Adrenal gland (tissue), 12 donors: ENCODE results near the gene FSD1. TPM values are rescaled to one million over a fixed set of nuclear protein-coding genes. Genes with fewer than 3 reads are reported as not detected.

Experiments used
- DNase-seq, 7 donors: peaks; one replicate each; pipeline ENCODE4 v3.0.0-alpha.2; 2019 to 2020
- H3K27ac ChIP-seq, 5 donors: fragments of 200-600 bp; sonication (generic) in 4 of 5; 1 replicate in 3 of 5; 2 replicates in 2 of 5; pipeline versions ENCODE4 v1.5.1 to v1.8.0; 2016 to 2020; ENCODE audit warnings: mild to moderate bottlenecking in 1 of 5
- H3K27me3 ChIP-seq: fragments of 200-600 bp; 2 replicates; pipeline ENCODE4 v1.8.0; 2021
- H3K36me3 ChIP-seq, 2 donors: fragments of 200-600 bp; replicated peaks in 1 of 2; 1 replicate in 1 of 2; 2 replicates in 1 of 2; pipeline versions ENCODE4 v1.5.1 to v1.8.0; 2018 to 2022
- H3K4me1 ChIP-seq, 2 donors: fragments of 200-600 bp; replicated peaks in 1 of 2; 1 replicate in 1 of 2; 2 replicates in 1 of 2; pipeline versions ENCODE4 v1.5.1 to v1.8.0; 2018 to 2021
- H3K4me3 ChIP-seq, 4 donors: fragments of 200-600 bp; sonication (generic) in 3 of 4; one replicate each; pipeline ENCODE4 v1.5.1; 2016 to 2018
- H3K9me3 ChIP-seq, 3 donors: fragments of 200-600 bp; sonication (generic) in 1 of 3; replicated peaks in 1 of 3; 1 replicate in 2 of 3; 2 replicates in 1 of 3; pipeline versions ENCODE4 v1.5.1 to v1.8.0; 2016 to 2021
- POLR2A ChIP-seq, 2 donors: fragments of 450-650 bp; IDR thresholded peaks; one replicate each; pipeline ENCODE4 v1.6.1; 2017; ENCODE audit warnings: antibody characterized with exemption in 2 of 2, mild to moderate bottlenecking in 2 of 2, moderate library complexity in 1 of 2
- WGBS, 4 donors: extraction: QIAGEN DNeasy Blood & Tissue Kit in 2 of 4; methylation state at CpG; one replicate each; pipeline versions ENCODE4 v1.1.5 to v1.1.7; 2013 to 2017; 5-methylcytosine and 5-hydroxymethylcytosine counted together
- intact Hi-C, 2 donors: fragments of 100-400 bp; cut with DNase I; formaldehyde crosslinking; loops; one replicate each; pipeline versions ENCODE4 v1.14.1 to v1.15.0; 2022 to 2023
- polyA plus RNA-seq, 3 donors: library from polyadenylated mRNA; stranded (reverse); fragments of 200-250 nt in 2 of 3; fragments of 350-450 nt in 1 of 3; fragmentation: Illumina TruSeq in 1 of 3; extraction: RNeasy Lipid Tissue Mini Kit (QIAGEN cat#74804) in 1 of 3; gene quantifications; one replicate each; pipeline ENCODE4 v1.2.3, GENCODE V29; 2013 to 2014
- total RNA-seq, 9 donors: library from RNA; depleted of rRNA in 4 of 9; stranded (reverse); fragments of >200 nt in 4 of 9; fragments of 120-200 nt in 1 of 9; fragmentation: NEBNext Ultra II Directional in 1 of 9; extraction: Animal tissue kit (Norgen Biotek cat#: 25700) in 1 of 9; gene quantifications; one replicate each; pipeline versions ENCODE4 v1.1.0 to v1.2.4, GENCODE V29; 2013 to 2023
- TF ChIP-seq, protein P1 (sequence below), 6 experiments: fragments of 450-650 bp in 4 of 6; fragments of 200-600 bp in 2 of 6; sonication (generic) in 1 of 6; IDR thresholded peaks; 1 replicate in 5 of 6; 2 replicates in 1 of 6; pipeline versions ENCODE4 v1.5.1 to v1.8.0; 2016 to 2021; ENCODE audit warnings: antibody characterized with exemption in 6 of 6, mild to moderate bottlenecking in 2 of 6, moderate library complexity in 1 of 6
- donor health status: healthy with polysubstance abuse.
- donor health status: Bipolar disorder and iron deficiency.
- donor health status: DM: yes; HTN: yes; CAD: no.
- donor health status: DM: no; HTN: no; CAD: no.
- donor health status: DM: no; HTN: no; CAD: no.
- donor health status: DM: yes; HTN: yes; CAD: no.

Gene FSD1
- total and polyA plus RNA-seq, 12 donors, result 0.34 to 7.2 (median 1.2) TPM; not detected in 3

DNA sequence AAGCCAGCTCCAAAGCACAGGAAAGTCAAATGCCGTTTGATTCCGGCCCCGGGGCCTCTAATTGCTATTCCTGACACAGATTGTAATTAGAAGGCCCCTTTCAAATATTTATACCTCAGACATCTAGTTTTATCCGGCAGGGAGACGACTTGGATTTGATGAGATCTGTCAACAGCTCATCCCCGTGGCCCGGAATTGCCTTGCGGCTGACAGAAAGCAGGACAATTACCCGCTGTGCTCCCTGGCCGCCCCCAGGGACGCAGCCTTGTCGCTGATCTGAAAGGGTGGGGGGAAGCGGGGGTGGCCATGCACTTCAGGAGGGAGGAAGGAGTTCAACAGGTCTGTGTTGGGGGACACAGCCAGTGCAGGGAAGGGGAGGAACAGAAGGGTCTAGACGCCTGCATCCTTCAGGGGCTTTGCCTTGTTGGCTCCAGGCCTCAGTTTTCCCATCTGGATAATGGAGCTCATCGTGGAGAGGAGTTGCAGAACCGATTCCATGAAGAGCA lies 27.2 kb upstream of the FSD1 start:
- H3K36me3 ChIP-seq, result no peaks in the 10 kb centered on the region
- WGBS, 4 donors, result 24 to 42% (median 35%) methylated on average over 14 to 16 of the region's 16 CpGs

DNA sequence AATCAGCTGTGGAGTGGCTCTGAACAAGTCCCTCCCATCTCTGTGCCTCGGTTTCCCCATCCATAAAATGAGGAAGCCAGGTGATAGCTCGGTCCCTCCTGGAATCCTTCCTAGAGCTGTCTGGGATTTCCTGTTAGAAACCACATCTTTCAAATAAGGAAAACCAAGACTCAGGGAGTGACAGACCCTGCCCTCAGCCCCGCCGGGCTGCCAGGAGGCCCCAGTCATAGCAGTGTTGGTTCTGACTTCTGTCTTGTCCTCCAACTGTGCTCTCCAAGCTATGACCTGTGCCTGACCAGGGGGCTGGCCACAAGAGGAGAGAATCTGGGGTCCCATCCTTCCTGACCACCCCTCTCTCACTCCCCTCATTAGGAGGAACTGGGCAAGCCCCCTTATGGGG lies 26.4 kb upstream of the FSD1 start:
- TF ChIP-seq, protein P1, sequence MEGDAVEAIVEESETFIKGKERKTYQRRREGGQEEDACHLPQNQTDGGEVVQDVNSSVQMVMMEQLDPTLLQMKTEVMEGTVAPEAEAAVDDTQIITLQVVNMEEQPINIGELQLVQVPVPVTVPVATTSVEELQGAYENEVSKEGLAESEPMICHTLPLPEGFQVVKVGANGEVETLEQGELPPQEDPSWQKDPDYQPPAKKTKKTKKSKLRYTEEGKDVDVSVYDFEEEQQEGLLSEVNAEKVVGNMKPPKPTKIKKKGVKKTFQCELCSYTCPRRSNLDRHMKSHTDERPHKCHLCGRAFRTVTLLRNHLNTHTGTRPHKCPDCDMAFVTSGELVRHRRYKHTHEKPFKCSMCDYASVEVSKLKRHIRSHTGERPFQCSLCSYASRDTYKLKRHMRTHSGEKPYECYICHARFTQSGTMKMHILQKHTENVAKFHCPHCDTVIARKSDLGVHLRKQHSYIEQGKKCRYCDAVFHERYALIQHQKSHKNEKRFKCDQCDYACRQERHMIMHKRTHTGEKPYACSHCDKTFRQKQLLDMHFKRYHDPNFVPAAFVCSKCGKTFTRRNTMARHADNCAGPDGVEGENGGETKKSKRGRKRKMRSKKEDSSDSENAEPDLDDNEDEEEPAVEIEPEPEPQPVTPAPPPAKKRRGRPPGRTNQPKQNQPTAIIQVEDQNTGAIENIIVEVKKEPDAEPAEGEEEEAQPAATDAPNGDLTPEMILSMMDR (IDR thresholded peaks at IDR 0.05), result no peak
- no peak for TF ChIP-seq POLR2A (IDR thresholded peaks at IDR 0.05)
- no peak for DNase-seq
- no peaks in the 10 kb centered on the region for H3K9me3 ChIP-seq
- no peak overlapping the region for H3K27ac ChIP-seq
- H3K4me3 ChIP-seq, result no peak overlapping the region
- H3K27me3 ChIP-seq, result peaks cover 25% of the 10 kb centered on the region
- WGBS, 4 donors, result 14 to 45% (median 30%) methylated on average over 2 to 4 of the region's 4 CpGs
- no peaks in the 10 kb centered on the region for H3K36me3 ChIP-seq
- H3K4me1 ChIP-seq, result peaks cover 12 to 13% of the 10 kb centered on the region in 2 donors
- intact Hi-C loops, result no loop called here

More for the DNA sequence above, 27.2 kb upstream of the FSD1 start:
- TF ChIP-seq, protein P1 (IDR thresholded peaks at IDR 0.05), result no peak
- no peak for TF ChIP-seq POLR2A (IDR thresholded peaks at IDR 0.05)
- H3K27me3 ChIP-seq, result peaks cover 22% of the 10 kb centered on the region
- H3K4me1 ChIP-seq, result peaks cover 12 to 13% of the 10 kb centered on the region in 2 donors
- no peak overlapping the region for H3K4me3 ChIP-seq
- intact Hi-C loops, result no loop called here
- H3K9me3 ChIP-seq, result no peaks in the 10 kb centered on the region
- DNase-seq, result no peak
- H3K27ac ChIP-seq, result no peak overlapping the region

DNA sequence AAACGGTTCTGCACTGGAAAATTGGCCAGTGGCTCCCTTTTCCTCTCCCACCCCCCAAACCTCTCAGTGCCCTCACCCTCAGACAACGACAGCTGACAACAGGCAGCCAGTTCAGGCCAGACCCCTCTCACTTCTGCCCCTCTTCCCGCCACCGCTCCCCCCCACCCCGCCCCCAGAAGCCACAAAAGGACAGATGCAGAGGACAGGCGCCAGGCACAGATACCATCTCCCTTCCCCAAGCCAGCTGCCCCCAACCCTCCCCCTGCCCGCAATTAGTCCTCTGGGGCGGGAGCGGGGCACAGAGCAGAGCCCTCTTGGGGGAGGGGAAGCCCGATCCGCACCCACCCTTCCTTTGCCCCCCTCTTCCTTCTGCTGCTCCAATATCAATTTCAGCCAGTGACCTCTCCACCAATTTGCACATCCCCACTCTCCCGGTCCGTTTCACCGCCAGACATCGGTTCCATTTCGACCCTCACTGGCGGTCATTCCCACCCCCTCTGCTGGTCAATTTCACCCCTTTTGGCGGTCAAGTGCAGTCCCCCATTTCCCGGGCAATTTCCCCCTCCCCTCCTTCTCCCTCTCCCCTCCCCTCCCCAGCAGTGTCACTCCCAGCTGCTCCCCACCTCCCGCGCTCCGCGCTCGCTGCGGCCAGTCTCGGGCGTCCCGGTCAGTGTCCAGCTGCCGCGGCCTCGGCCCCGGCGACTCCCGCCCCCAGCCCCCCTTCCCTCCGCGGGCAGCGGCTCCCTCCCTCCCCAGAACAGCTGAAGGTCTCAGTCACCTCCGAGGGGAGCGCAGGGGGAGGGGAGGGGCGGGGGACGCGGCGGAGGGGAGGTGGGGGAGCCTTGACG lies 25.8 kb upstream of the FSD1 start, which contains the start of gene SHD:
Gene SHD, plus strand, starts transcription at position 848 of the 848 bp plus-strand sequence. CDS start 798 bp downstream, outside the sequence.
- intact Hi-C loops, result no loop called here

DNA sequence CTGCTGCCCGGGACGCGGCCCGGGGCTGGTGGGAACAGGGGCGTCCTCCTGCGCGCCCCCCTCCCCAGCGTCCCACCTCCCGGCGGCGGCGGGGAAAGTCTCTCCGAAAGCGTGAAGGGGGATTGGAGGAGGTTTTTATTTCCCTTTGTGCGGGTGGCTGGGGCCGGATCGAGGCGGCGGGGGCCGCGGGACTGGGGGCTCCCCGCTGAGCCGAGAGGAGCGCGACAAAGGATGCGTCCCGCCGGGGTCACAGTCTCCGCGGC lies 25.2 kb upstream of the FSD1 start:
- 0 to 1% (median 1%) methylated on average over 11 to 27 of the region's 30 CpGs; no CpG with 5 or more reads in 1 of the 4 donors for WGBS, 4 donors
- peaks cover 25% of the 10 kb centered on the region for H3K27me3 ChIP-seq
- peak overlapping the region in 2 of 4 donors; percentile 6 to 41 for H3K4me3 ChIP-seq
- H3K4me1 ChIP-seq, result peaks cover 12 to 13% of the 10 kb centered on the region in 2 donors
- H3K9me3 ChIP-seq, result no peaks in the 10 kb centered on the region
- DNase-seq, result no peak
- intact Hi-C loops, result no loop called here
- no peak for TF ChIP-seq POLR2A (IDR thresholded peaks at IDR 0.05)
- TF ChIP-seq, protein P1 (IDR thresholded peaks at IDR 0.05), result no peak
- no peaks in the 10 kb centered on the region for H3K36me3 ChIP-seq
- no peak overlapping the region for H3K27ac ChIP-seq

More for the DNA sequence above, 25.8 kb upstream of the FSD1 start, which contains the start of gene SHD:
- peaks cover 12 to 13% of the 10 kb centered on the region in 2 donors for H3K4me1 ChIP-seq
- no peaks in the 10 kb centered on the region for H3K36me3 ChIP-seq
- no peak for DNase-seq
- H3K27me3 ChIP-seq, result peaks cover 25% of the 10 kb centered on the region
- no peak for TF ChIP-seq POLR2A (IDR thresholded peaks at IDR 0.05)
- TF ChIP-seq, protein P1 (IDR thresholded peaks at IDR 0.05), result no peak
- no peak within 1 kb of the TSS for H3K27ac ChIP-seq
- 4 to 7% (median 5%) methylated on average over 11 to 41 of the region's 44 CpGs for whole genome bisulfite sequencing, 4 donors
- H3K9me3 ChIP-seq, result no peaks in the 10 kb centered on the region
- H3K4me3 ChIP-seq, result peak within 1 kb of the TSS in 2 of 4 donors; percentile 6 to 41
